Measurements from ENCODE around the gene CMIP. TPM values are rescaled to one million over a fixed set of nuclear protein-coding genes. Genes with fewer than 3 reads are reported as not detected.
A peak's percentile ranks its signal among the peaks of the same experiment; 100 is the strongest.

Gene CMIP
- total RNA-seq, 1 donor from 2014 or later, result 163 TPM

- peak overlapping the region; percentile 49 for H3K4me3 Mint-ChIP-seq (ENCODE audit: unreplicated experiment)
- DNase-seq, result no peak
Measured at GRCh38 chr16:81710596-81710995, 266.0 kb downstream of the CMIP start.

GRCh38 chr16:81711657-81712319 lies 267.2 kb downstream of the CMIP start:
- H3K4me1 Mint-ChIP-seq (ENCODE audit: low read depth, unreplicated experiment), result peaks cover 19% of the 10 kb centered on the region

More at GRCh38 chr16:81710596-81710995, 266.0 kb downstream of the CMIP start:
- peak overlapping the region; percentile 48 for H3K27ac Mint-ChIP-seq (ENCODE audit: unreplicated experiment)
- no peak for TF ChIP-seq CTCF (IDR thresholded peaks at IDR 0.05; ENCODE audit: partially characterized antibody, unreplicated experiment)
- peaks cover 6% of the 10 kb centered on the region for H3K36me3 Mint-ChIP-seq (ENCODE audit: unreplicated experiment)
- H3K4me1 Mint-ChIP-seq (ENCODE audit: low read depth, unreplicated experiment), result peaks cover 22% of the 10 kb centered on the region
- peaks cover 2% of the 10 kb centered on the region for H3K27me3 Mint-ChIP-seq (ENCODE audit: unreplicated experiment)
- peaks cover 14% of the 10 kb centered on the region for H3K9me3 Mint-ChIP-seq (ENCODE audit: unreplicated experiment)

GRCh38 chr16:81712681-81713080 lies 268.1 kb downstream of the CMIP start:
- no peak for TF ChIP-seq CTCF (IDR thresholded peaks at IDR 0.05; ENCODE audit: partially characterized antibody, unreplicated experiment)
- H3K27me3 Mint-ChIP-seq (ENCODE audit: unreplicated experiment), result no peaks in the 10 kb centered on the region
- peaks cover 13% of the 10 kb centered on the region for H3K4me1 Mint-ChIP-seq (ENCODE audit: low read depth, unreplicated experiment)
- no peak for DNase-seq
- H3K27ac Mint-ChIP-seq (ENCODE audit: unreplicated experiment), result no peak overlapping the region
- H3K36me3 Mint-ChIP-seq (ENCODE audit: unreplicated experiment), result no peaks in the 10 kb centered on the region
- peaks cover 8% of the 10 kb centered on the region for H3K9me3 Mint-ChIP-seq (ENCODE audit: unreplicated experiment)
- no peak overlapping the region for H3K4me3 Mint-ChIP-seq (ENCODE audit: unreplicated experiment)

More at GRCh38 chr16:81711657-81712319, 267.2 kb downstream of the CMIP start:
- no peak for DNase-seq
- peaks cover 13% of the 10 kb centered on the region for H3K9me3 Mint-ChIP-seq (ENCODE audit: unreplicated experiment)
- H3K36me3 Mint-ChIP-seq (ENCODE audit: unreplicated experiment), result peaks cover 6% of the 10 kb centered on the region
- no peaks in the 10 kb centered on the region for H3K27me3 Mint-ChIP-seq (ENCODE audit: unreplicated experiment)
- no peak overlapping the region for H3K4me3 Mint-ChIP-seq (ENCODE audit: unreplicated experiment)
- H3K27ac Mint-ChIP-seq (ENCODE audit: unreplicated experiment), result peak overlapping the region; percentile 36
- no peak for TF ChIP-seq CTCF (IDR thresholded peaks at IDR 0.05; ENCODE audit: partially characterized antibody, unreplicated experiment)

GRCh38 chr16:81713295-81713772 lies 268.7 kb downstream of the CMIP start:
- Mint-ChIP-seq H3K27me3 (ENCODE audit: unreplicated experiment) (no peaks in the 10 kb centered on the region), H3K9me3 (ENCODE audit: unreplicated experiment) (peaks cover 8% of the 10 kb centered on the region), H3K4me1 (ENCODE audit: low read depth, unreplicated experiment) (peaks cover 13% of the 10 kb centered on the region), H3K36me3 (ENCODE audit: unreplicated experiment) (no peaks in the 10 kb centered on the region), H3K4me3 (ENCODE audit: unreplicated experiment) (no peak overlapping the region), H3K27ac (ENCODE audit: unreplicated experiment) (no peak overlapping the region)
- no peak for TF ChIP-seq CTCF (IDR thresholded peaks at IDR 0.05; ENCODE audit: partially characterized antibody, unreplicated experiment)
- DNase-seq, result no peak

- H3K27me3 Mint-ChIP-seq (ENCODE audit: unreplicated experiment), result no peaks in the 10 kb centered on the region
- H3K9me3 Mint-ChIP-seq (ENCODE audit: unreplicated experiment), result peaks cover 8% of the 10 kb centered on the region
- no peaks in the 10 kb centered on the region for H3K36me3 Mint-ChIP-seq (ENCODE audit: unreplicated experiment)
- peaks cover 13% of the 10 kb centered on the region for H3K4me1 Mint-ChIP-seq (ENCODE audit: low read depth, unreplicated experiment)
- no peak for DNase-seq
- TF ChIP-seq CTCF (IDR thresholded peaks at IDR 0.05; ENCODE audit: partially characterized antibody, unreplicated experiment), result no peak
- no peak overlapping the region for H3K27ac Mint-ChIP-seq (ENCODE audit: unreplicated experiment)
- H3K4me3 Mint-ChIP-seq (ENCODE audit: unreplicated experiment), result no peak overlapping the region
Measured at GRCh38 chr16:81713796-81714195, 269.2 kb downstream of the CMIP start.

Data from glutamatergic neuron (in vitro differentiated cells).